Common myeloid progenitor, CD34-positive (primary cell): ENCODE data around the gene METTL5.
"Not testable (repeated sequence)": the region's sequence is repeated elsewhere in the genome, so short reads cannot be mapped to it uniquely, and the experiment has no call there.

Experiments
- CTCF ChIA-PET: fragments of 350-600 bp; sonication (Branson Sonifier 250); formaldehyde crosslinking; loops from one replicate; lab custom pipeline; 2021; ENCODE audit warnings: antibody characterized with exemption; lab: Charles Lee
- POLR2A ChIA-PET: fragments of 350-600 bp; sonication (Branson Sonifier 250); formaldehyde crosslinking; loops from one replicate; lab custom pipeline; 2021; ENCODE audit warnings: antibody characterized with exemption; lab: Charles Lee
- DNase-seq, 3 donors: peaks; one replicate each; pipeline versions ENCODE4 v3.0.0 to v3.0.0-alpha.2; 2013
- H3K27ac ChIP-seq, 2 experiments: 1 replicate in 1 of 2; 2 replicates in 1 of 2; pipeline ENCODE4 v1.7.0; 2013; ENCODE audit warnings: inconsistent platforms in 2 of 2, low read length in 2 of 2, mild to moderate bottlenecking in 2 of 2, low read depth in 1 of 2, moderate library complexity in 1 of 2; ENCODE audit not compliant: severe bottlenecking in 2 of 2, insufficient read depth in 1 of 2, poor library complexity in 1 of 2
- H3K27me3 ChIP-seq, 5 experiments: replicated peaks in 2 of 5; 1 replicate in 3 of 5; 2 replicates in 2 of 5; pipeline versions ENCODE4 v1.6.1 to v1.7.0; 2013; ENCODE audit warnings: low read length in 4 of 5, mild to moderate bottlenecking in 2 of 5, moderate library complexity in 2 of 5, inconsistent platforms in 1 of 5; ENCODE audit not compliant: insufficient read depth in 5 of 5, control insufficient read depth in 4 of 5
- H3K36me3 ChIP-seq, 4 experiments: 1 replicate in 2 of 4; 2 replicates in 2 of 4; pipeline versions ENCODE4 v1.6.1 to v1.7.0; 2013; ENCODE audit warnings: low read length in 3 of 4, control low read depth in 1 of 4, mild to moderate bottlenecking in 1 of 4; ENCODE audit not compliant: control insufficient read depth in 4 of 4, insufficient read depth in 4 of 4
- H3K4me1 ChIP-seq, 4 experiments: 1 replicate in 3 of 4; 2 replicates in 1 of 4; pipeline versions ENCODE4 v1.6.1 to v1.7.1; 2013; ENCODE audit warnings: low read length in 3 of 4, mild to moderate bottlenecking in 3 of 4, control low read depth in 1 of 4, inconsistent platforms in 1 of 4, moderate library complexity in 1 of 4; ENCODE audit not compliant: control insufficient read depth in 4 of 4, insufficient read depth in 4 of 4; ENCODE audit errors: control extremely low read depth in 1 of 4
- H3K4me3 ChIP-seq, 7 experiments: 1 replicate in 4 of 7; 2 replicates in 3 of 7; pipeline versions ENCODE4 v1.5.1 to v1.7.0; 2013; ENCODE audit warnings: mild to moderate bottlenecking in 7 of 7, low read length in 6 of 7, moderate library complexity in 6 of 7, inconsistent platforms in 2 of 7, low read depth in 2 of 7, control low read depth in 1 of 7; ENCODE audit not compliant: insufficient read depth in 4 of 7, control insufficient read depth in 1 of 7; ENCODE audit errors: extremely low read depth in 1 of 7
- H3K9me3 ChIP-seq, 5 experiments: 1 replicate in 4 of 5; 2 replicates in 1 of 5; pipeline versions ENCODE4 v1.6.1 to v1.7.1; 2013; ENCODE audit warnings: low read length in 4 of 5, mild to moderate bottlenecking in 2 of 5, inconsistent platforms in 1 of 5, low read depth in 1 of 5, moderate library complexity in 1 of 5; ENCODE audit not compliant: control insufficient read depth in 4 of 5, insufficient read depth in 2 of 5; ENCODE audit errors: control extremely low read depth in 1 of 5
- WGBS: methylation state at CpG from one replicate; pipeline ENCODE4 v1.1.5; 2013; ENCODE audit not compliant: insufficient coverage; 5-methylcytosine and 5-hydroxymethylcytosine counted together

The METTL5 gene

GRCh38 chr2:169822036-169822435, 2.7 kb downstream of the METTL5 start:
- H3K27ac ChIP-seq = peak overlapping the region in 1 of 2 experiments; percentile 1
- POLR2A ChIA-PET = no interaction called here
- no peaks in the 10 kb centered on the region for H3K27me3 ChIP-seq
- peaks cover 7 to 29% (median 19%) of the 10 kb centered on the region in 4 experiments for H3K36me3 ChIP-seq
- no peaks in the 10 kb centered on the region for H3K9me3 ChIP-seq
- no peak for DNase-seq
- CTCF ChIA-PET = interaction anchor here (1.0 kb wide), 1 partner anchor 10 kb away, joined by 4 read pairs; no protein-coding TSS in a partner anchor
- H3K4me3 ChIP-seq = no peak overlapping the region
- H3K4me1 ChIP-seq = peaks cover 3 to 32% (median 20%) of the 10 kb centered on the region in 4 experiments
- no CpG with 5 or more reads among the region's 3 CpGs for WGBS

DNA sequence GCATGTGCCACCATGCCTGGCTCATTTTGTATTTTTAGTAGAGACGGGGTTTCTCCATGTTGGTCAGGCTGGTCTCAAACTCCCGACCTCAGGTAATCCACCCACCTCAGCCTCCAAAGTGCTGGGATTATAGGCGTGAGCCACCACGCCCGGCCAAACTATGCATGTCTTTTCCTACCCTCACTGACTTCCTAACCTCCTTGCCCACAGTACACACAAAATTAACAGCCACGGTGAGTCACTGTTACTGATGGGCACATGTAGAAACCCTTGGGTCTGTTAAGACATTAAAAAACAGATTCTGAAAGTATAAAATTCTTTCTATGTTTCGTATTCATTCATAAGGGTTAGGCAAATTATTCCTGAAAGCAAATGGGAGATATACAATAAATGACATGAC, 4.6 kb downstream of the METTL5 start:
- H3K36me3 ChIP-seq = peaks cover 11 to 44% (median 27%) of the 10 kb centered on the region in 4 experiments
- POLR2A ChIA-PET, H3K27me3 ChIP-seq, H3K4me3 ChIP-seq, CTCF ChIA-PET, H3K27ac ChIP-seq, H3K9me3 ChIP-seq: not testable (repeated sequence)
- DNase-seq = peak in 2 of 3 donors; percentile 27 to 31
- H3K4me1 ChIP-seq = peaks cover 3 to 26% (median 20%) of the 10 kb centered on the region in 4 experiments
- 100% methylated on average over 4 of the region's 7 CpGs for WGBS

- Histone ChIP-seq H3K36me3 (peaks cover 11 to 53% (median 30%) of the 10 kb centered on the region in 4 experiments), H3K9me3 (peaks cover 0 to 2% (median 0%) of the 10 kb centered on the region in 5 experiments), H3K27ac (peak overlapping the region in 1 of 2 experiments; percentile 1), H3K4me1 (peaks cover 3 to 19% (median 13%) of the 10 kb centered on the region in 4 experiments), H3K27me3 (no peaks in the 10 kb centered on the region), H3K4me3 (no peak overlapping the region)
- WGBS = 100% methylated on average over 1 of the region's 1 CpG
- CTCF ChIA-PET = interaction anchor here (0.7 to 1.0 kb wide), 4 partner anchors 8 to 58 kb away, joined by 3 to 4 read pairs (median 3); partner anchors contain the start of gene UBR3
- no peak for DNase-seq
- POLR2A ChIA-PET = no interaction called here
Measured at GRCh38 chr2:169819106-169819505, 5.6 kb downstream of the METTL5 start.

DNA sequence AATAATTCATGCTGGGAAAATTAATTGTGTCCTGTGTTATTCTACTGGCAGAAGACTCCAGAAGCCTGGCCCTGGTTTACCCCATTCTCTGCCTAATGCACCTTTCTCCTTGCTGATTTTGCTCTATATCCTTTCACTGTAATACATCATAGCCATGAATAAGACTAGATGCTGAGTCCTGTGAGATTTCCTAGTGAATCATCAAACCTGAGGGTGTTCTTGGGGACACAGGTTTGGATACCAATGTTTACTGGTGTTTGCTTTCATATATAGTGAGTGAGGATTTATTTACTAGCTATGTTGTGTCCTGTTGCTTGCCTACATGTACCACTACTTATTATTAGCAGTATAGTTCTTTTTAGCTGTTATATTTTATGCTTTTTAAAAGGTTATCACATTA, 6.5 kb downstream of the METTL5 start:
- CTCF ChIA-PET = interaction anchor here (0.8 kb wide), 1 partner anchor 59 kb away, joined by 3 read pairs; no protein-coding TSS in a partner anchor
- no peak overlapping the region for H3K27ac ChIP-seq
- H3K9me3 ChIP-seq = peaks cover 0 to 2% (median 0%) of the 10 kb centered on the region in 5 experiments
- no peak overlapping the region for H3K4me3 ChIP-seq
- POLR2A ChIA-PET = interaction anchor here (0.6 kb wide), 1 partner anchor 294 kb away, joined by 3 read pairs; no protein-coding TSS in a partner anchor
- H3K27me3 ChIP-seq = no peaks in the 10 kb centered on the region
- H3K36me3 ChIP-seq = peaks cover 11 to 61% (median 31%) of the 10 kb centered on the region in 4 experiments
- H3K4me1 ChIP-seq = peaks cover 0 to 11% (median 5%) of the 10 kb centered on the region in 4 experiments
- no peak for DNase-seq

DNA sequence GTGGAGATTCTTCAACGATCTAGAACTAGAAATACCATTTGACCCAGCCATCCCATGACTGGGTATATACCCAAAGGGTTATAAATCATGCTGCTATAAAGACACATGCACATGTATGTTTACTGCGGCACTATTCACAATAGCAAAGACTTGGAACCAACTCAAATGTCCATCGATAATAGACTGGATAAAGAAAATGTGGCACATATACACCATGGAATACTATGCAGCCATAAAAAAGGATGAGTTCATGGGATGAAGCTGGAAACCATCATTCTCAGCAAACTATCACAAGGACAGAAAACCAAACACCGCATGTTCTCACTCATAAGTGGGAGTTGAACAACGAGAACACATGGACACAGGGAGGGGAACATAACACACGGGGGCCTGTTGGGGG, 7.3 kb downstream of the METTL5 start:
- H3K4me3 ChIP-seq, H3K4me1 ChIP-seq, H3K27ac ChIP-seq, H3K27me3 ChIP-seq, POLR2A ChIA-PET, DNase-seq, H3K9me3 ChIP-seq: not testable (repeated sequence)
- 100% methylated on average over 1 of the region's 6 CpGs for WGBS
- CTCF ChIA-PET = interaction anchor here (0.6 kb wide), 1 partner anchor 1240 kb away, joined by 4 read pairs; no protein-coding TSS in a partner anchor
- peaks cover 14 to 65% (median 35%) of the 10 kb centered on the region in 4 experiments for H3K36me3 ChIP-seq

GRCh38 chr2:169816961-169817360, 7.7 kb downstream of the METTL5 start:
- CTCF ChIA-PET = interaction anchor here (0.6 to 1.3 kb wide), 2 partner anchors 14 to 1239 kb away, joined by 4 to 5 read pairs; no protein-coding TSS in a partner anchor
- POLR2A ChIA-PET, DNase-seq, H3K27me3 ChIP-seq, H3K27ac ChIP-seq, H3K4me1 ChIP-seq, H3K9me3 ChIP-seq, H3K4me3 ChIP-seq: not testable (repeated sequence)
- H3K36me3 ChIP-seq = peaks cover 17 to 69% (median 39%) of the 10 kb centered on the region in 4 experiments

DNA sequence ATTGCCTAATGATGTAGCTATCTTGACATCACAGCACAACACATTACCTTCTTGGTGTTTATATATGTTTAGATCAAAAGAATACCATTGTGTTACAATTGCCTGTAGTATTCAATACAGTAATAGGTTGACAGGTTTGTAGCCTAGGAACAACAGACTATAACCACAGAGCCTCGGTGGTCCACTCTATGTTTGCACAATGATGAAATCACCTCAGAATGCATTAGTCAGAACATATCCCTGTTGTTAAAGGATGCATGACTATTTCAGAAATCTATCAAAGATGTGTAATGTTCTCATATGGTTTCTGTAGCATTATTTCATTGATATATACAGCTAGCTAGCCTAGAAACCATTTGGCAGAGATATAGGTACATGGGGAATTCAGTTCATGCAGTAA, 8.9 kb downstream of the METTL5 start:
- Histone ChIP-seq H3K4me1 (peaks cover 0 to 3% (median 0%) of the 10 kb centered on the region in 4 experiments), H3K36me3 (peaks cover 18 to 73% (median 44%) of the 10 kb centered on the region in 4 experiments), H3K4me3 (no peak overlapping the region), H3K27me3 (no peaks in the 10 kb centered on the region), H3K9me3 (peaks cover 0 to 2% (median 0%) of the 10 kb centered on the region in 5 experiments), H3K27ac (no peak overlapping the region)
- ChIA-PET POLR2A (interaction anchor here (0.5 kb wide), 1 partner anchor 251 kb away, joined by 3 read pairs; no protein-coding TSS in a partner anchor), CTCF (interaction anchor here (1.2 to 2.4 kb wide), 4 partner anchors 9 to 116 kb away, joined by 3 to 12 read pairs (median 4); partner anchors contain the start of gene METTL5)
- WGBS = no CpG with 5 or more reads among the region's 1 CpG
- no peak for DNase-seq
